OCI-LY1 (cell line): ENCODE measurements around the gene XRN1.

Experiments
- EZH2 ChIP-seq: fragments of 200-600 bp; sonication (generic), shearing (Covaris generic); IDR thresholded peaks from 2 replicates; pipeline ENCODE4 v1.8.0; 2017; ENCODE audit warnings: borderline replicate concordance, mixed run types, mild to moderate bottlenecking, antibody characterized with exemption, low read length, moderate library complexity, mixed read lengths
- TF ChIP-seq, protein P1 (sequence below): fragments of 200-600 bp; sonication (generic), shearing (Covaris generic); IDR thresholded peaks from 2 replicates; pipeline ENCODE4 v1.5.1; 2017; ENCODE audit warnings: mild to moderate bottlenecking, antibody characterized with exemption, low read length, moderate library complexity, mixed read lengths

DNA sequence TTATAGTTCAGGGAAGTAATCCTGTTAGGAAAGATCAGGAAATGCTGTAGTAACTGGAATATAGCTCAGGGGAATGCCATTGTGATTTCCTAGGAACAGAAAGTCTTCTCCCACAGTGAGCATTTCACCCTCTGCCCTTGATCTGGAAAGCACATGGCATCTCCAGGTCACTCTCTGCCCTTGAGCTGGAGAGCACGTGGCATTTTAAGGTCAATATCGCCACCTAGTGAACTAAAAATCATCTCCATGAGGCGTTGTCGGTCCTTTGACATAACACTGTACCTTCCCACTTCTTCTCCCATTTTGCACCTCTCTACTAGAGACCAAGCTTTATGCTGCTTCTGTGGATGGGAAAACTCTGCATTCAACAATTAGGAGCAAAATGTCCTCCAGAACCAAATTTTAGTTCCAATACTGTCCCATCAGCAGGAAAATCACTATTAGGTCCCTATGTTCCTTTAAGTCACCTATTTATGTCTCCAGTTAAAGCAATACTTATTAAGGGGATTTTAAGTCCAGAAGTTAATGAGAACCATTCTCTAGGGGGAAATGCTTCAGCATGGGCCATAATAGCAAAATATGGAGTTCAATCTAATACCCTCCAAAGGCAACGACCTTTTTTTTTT is 167.8 kb downstream of the XRN1 start:
- TF ChIP-seq, protein P1, sequence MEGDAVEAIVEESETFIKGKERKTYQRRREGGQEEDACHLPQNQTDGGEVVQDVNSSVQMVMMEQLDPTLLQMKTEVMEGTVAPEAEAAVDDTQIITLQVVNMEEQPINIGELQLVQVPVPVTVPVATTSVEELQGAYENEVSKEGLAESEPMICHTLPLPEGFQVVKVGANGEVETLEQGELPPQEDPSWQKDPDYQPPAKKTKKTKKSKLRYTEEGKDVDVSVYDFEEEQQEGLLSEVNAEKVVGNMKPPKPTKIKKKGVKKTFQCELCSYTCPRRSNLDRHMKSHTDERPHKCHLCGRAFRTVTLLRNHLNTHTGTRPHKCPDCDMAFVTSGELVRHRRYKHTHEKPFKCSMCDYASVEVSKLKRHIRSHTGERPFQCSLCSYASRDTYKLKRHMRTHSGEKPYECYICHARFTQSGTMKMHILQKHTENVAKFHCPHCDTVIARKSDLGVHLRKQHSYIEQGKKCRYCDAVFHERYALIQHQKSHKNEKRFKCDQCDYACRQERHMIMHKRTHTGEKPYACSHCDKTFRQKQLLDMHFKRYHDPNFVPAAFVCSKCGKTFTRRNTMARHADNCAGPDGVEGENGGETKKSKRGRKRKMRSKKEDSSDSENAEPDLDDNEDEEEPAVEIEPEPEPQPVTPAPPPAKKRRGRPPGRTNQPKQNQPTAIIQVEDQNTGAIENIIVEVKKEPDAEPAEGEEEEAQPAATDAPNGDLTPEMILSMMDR: peak; percentile 92
- TF ChIP-seq EZH2: no peak
